ENCODE measurements around the gene TOMM20.
"Not testable (repeated sequence)": the region's sequence is repeated elsewhere in the genome, so short reads cannot be mapped to it uniquely, and the experiment has no call there.

The TOMM20 gene

DNA sequence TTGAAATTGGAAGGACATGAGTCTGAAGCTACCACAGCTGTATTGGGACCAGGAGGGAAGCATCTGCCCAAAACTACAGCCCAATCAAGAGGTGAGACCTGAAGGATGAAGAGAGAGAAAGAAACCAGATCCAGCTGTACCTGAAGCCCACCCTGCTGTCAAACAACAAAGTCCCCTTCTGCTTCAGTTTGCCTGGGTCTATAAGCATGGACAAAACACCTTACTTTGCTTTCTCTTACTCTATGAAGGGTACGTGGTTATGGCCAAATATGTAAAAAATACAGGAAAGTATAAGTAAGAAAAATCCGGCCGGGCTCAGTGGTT lies 26.4 kb downstream of the TOMM20 start:
- DNase-seq (ENCODE audit: low read depth in 2 of 2), result no peak

DNA sequence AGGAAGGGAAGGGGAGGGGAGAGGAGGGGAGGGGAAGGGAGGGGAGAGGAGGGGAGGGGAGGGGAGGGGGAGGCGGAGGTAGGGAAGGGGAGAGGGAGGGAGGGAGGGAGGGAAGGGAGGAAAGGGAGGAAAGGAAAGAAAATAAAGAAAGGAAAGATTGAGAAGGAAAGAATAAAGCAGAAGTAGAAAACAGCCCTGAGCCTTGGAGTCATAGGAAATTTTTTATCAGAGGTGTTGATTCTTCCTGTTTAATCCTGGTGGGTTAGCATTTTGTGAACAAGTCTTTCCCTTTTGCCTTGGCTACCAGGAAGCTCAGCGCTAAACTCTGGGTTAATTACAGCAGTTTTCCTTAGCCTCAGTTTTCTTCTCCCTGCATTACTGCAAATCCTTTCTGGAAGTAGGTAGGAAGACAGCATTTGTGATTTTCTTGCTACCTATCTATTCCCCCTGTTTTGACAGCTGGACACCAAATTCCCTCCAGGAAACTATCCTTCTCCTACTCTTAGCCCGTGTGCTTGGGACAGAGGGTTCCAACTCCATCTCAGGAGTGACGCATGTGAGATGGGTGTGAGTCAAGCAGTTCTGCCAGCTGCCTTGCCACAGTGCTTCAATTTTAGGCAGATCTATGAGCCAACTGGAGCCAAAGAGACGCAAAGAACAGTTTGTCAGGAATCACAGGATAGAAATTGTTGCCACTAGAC lies 26.9 kb downstream of the TOMM20 start:
- no peak for DNase-seq (ENCODE audit: low read depth in 2 of 2)

- no peak for DNase-seq (ENCODE audit: low read depth in 2 of 2)
These were observed 28.4 kb downstream of the TOMM20 start for GRCh38 chr1:235100194-235100772.

DNA sequence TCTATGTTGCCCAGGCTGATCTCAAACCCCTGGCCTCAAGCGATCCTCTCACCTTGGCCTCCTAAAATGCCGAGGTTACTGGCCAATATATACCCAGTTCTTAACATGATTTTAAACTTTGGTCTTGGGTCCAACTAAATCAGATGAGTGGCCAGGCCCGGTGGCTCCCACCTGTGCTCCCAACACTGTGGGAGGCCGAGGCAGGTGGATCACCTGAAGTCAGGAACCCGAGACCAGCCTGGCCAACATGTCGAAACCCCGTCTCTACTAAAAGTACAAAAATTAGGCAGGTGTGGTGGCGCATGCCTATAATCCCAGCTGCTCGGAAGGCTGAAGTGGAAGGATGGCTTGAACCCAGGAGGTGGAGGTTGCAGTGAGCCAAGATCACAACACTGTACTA lies 29.6 kb downstream of the TOMM20 start:
- DNase-seq (ENCODE audit: low read depth in 2 of 2), result no peak

DNA sequence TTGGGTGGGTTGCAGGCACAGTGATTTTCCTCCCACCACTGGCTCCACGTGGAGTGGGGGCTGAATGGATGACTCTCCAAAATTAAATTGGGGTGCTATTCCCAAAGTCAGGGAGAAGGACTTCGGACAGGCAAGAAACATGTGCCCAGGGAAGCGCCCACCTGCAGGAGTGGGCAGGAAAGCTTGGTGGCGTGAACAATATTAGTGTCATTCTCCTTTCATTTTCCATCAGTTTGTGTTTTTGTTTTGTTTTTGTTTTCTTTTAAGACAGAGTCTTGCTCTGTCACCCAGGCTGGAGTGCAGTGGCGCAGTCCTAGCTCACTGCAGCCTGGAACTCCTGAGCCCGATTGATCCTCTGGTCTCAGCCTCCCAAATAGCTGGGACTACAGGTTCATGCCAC lies 30.1 kb downstream of the TOMM20 start:
- DNase-seq (ENCODE audit: low read depth in 2 of 2), result no peak

DNA sequence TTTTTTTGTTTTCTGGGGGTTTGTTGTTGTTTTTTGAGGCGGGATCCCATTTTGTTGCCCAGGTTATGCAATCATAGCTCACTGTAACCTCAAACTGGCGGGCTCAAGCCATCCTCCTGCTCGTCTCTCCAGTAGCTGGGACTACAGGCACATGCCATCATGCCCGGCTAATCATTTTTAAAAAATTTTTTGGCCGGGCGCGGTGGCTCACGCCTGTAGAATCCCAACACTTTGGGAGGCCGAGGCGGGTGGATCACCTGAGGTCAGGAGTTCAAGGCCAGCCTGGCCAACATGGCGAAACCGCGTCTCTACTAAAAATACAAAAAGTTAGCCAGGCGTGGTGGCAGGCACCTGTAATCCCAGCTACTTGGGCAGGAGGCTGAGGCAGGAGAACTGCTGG lies 31.1 kb downstream of the TOMM20 start:
- DNase-seq (ENCODE audit: low read depth in 2 of 2), result not testable (repeated sequence)

DNA sequence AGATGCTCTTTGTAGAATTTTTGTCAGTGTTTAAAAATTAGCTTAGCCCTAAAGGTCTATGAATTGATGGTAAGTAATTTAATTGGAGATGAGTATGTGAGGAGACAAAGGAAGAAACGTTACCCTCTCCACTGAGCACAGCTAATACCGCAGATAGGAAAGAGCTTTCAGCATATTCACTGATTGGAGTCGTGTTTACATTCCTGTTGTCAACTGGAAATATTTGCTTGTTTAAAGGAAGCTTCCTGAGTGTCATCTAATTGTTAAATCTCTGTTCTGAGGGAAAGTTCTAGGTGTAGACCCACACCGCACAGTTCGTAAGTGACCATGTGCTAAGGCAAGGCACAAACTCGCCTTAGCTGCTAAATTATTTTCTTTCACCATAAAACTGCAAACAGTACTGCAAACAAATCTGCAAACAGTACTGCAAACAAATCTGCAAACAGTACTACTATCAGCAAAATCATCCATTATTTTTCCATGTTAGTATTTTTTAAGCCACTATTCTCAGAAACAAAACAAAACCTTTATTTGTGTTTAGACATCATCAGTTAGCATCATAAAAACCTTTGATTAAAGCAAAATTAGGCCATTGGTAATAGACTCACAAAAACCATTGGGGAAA lies 32.6 kb downstream of the TOMM20 start:
- DNase-seq (ENCODE audit: low read depth in 2 of 2), result no peak

DNA sequence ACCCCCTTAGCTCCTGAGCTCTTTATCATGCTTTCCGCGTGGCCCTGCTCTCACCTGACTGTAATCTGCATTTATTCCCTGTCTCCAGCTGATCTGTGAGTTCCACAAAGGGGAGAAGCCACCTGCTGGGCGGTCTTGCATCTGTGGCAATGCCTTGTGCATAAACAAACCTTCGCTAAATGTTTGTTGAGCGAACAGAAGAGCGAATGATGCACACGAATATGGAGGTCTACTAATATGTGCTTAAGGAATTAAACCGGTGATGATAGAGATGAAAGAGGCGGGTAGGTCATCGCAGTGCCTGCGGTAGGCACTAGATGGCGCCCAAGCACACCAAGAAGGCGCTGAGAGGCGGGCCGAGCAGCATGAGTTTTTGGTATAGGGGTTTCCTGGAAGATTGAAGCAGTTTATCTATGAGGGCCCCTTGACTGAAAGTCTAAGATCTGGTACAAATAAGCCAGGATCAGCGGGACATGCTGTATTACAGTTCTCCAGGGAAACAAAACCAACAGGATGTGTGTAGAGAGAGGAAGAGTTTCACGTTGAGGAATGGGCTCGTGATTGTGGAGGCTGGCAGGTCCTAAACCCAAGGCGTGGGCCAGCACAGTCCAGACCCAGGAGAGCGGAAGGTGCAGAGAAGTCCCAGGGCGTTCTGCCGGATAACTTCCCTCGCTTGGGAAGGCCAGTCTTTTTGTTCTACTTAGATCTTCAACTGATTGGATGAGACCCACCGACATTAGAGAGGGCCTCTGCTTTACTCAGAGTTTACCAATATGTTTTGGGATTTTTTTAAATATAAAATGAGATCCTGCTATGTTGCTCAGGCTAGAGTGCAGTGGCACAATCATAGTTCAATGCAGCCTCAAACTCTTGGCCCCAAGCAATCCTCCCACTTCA lies 34.7 kb downstream of the TOMM20 start:
- no peak for DNase-seq (ENCODE audit: low read depth in 2 of 2)

- no peak for DNase-seq (ENCODE audit: low read depth in 2 of 2)
These were observed 35.5 kb downstream of the TOMM20 start for GRCh38 chr1:235093013-235093695.

DNA sequence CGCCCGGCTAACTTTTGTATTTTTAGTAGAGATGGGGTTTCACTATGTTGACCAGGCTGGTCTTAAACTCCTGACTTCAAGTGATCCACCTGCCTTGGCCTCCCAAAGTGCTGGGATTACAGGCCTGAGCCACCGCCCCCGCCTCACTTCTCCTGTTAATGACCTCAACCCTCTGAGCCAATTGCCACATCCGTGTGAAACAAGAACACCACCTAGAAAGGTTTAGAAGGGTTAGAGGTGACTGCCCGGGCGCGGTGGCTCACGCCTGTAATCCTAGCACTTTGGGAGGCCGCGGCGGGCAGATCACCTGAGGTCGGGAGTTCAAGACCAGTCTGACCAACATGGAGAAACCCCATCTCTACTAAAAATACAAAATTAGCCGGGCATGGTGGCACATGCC lies 36.2 kb downstream of the TOMM20 start:
- not testable (repeated sequence) for DNase-seq (ENCODE audit: low read depth in 2 of 2)

- not testable (repeated sequence) for DNase-seq (ENCODE audit: low read depth in 2 of 2)
These were observed 36.6 kb downstream of the TOMM20 start for GRCh38 chr1:235092045-235092406.

DNA sequence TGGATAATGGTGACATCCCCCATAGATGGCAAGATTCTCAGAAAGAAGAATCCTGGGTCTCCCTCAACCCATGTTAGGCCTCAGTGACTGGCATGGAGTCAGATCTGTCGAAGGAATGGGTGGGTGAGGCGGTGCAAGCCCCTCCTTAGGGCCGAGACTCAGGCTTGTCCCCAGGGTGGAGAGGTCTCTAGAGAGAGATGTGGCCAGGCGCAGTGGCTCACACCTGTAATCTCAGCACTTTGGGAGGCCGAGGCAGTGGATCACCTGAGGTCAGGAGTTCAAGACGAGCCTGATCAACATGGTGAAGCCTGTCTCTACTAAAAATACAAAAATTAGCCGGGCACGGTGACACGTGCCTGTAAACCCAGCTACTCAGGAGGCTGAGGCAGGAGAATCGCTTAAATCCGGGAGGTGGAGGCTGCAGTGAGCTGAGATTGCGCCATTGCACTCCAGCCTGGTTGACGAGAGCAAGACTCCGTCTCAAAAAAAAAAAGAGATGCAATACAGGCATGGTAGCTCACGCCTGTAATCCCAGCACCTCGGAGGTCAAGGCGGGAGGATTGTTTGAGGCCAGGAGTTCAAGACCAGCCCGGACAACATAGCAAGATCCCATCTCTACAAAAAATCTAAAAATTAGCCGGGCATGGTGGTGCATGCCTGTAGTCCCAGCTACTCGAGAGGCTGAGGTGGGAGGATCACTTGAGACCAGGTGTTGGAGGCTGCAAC lies 37.2 kb downstream of the TOMM20 start:
- DNase-seq (ENCODE audit: low read depth in 2 of 2), result not testable (repeated sequence)

DNA sequence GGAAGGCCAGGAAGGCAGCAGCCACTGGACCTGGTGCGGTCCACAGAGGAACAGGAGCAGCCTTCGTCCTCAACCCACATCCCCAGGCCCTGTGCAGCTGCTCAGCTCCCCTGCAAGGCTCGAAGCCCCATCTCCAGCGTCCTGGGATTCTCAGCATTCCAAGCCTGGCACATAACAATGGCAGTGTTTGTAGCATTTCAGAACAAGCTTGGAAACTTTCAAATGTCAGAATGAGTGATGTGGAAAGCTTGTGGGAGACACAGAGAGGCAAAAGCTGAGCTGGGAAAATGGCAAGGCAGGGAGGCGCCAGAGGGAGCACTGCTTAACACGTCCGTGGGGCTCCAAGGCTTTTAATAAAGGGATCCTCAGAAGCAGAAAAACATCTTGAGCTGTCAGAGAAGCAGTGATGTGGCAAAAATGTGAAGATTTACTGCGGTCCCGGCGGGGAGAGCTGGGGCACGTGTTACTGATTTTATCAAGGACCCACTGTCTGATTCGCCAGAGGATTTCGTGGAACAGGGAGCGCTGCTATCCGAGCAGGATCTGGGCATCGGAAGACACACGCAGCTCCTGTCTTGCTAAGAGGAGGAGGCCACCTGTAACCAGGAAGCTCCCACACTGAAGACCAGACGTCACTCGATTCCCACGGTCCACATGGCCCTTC lies 38.1 kb downstream of the TOMM20 start:
- no peak for DNase-seq (ENCODE audit: low read depth in 2 of 2)

- no peak for DNase-seq (ENCODE audit: low read depth in 2 of 2)
These were observed 39.7 kb downstream of the TOMM20 start for GRCh38 chr1:235088907-235089306.

- no peak for DNase-seq (ENCODE audit: low read depth in 2 of 2)
These were observed 40.2 kb downstream of the TOMM20 start for GRCh38 chr1:235088430-235088829.

- DNase-seq (ENCODE audit: low read depth in 2 of 2), result no peak
These were observed 40.7 kb downstream of the TOMM20 start for GRCh38 chr1:235087906-235088305.

DNA sequence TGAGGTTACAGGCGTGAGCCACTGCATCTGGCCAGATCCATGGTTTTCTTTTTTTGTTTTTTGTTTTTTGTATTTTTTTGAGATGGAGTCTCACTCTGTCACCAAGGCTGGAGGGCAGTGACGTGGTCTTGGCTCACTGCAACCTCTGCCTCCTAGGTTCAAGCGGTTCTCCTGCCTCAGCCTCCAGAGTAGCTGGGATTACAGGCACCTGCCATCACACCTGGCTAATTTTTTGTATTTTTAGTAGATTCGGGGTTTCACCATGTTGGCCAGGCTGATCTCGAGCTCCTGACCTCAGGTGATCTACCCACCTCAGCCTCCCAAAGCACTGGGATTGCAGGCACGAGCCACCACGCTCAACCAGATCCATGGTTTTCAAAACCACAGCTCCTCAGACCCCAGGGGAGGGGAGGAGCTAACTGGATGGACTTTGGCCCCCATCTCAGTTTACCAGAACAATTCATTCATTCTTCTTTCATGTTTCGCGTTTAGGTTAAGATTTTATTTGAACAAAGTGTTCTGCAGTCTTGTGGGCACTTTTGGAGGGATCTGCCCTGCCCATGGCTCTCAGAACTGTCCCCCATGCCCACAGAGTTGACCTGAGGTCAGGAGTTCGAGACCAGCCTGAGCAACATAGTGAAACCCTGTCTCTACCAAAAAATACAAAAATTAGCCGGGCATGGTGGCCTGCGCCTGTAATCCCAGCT lies 43.1 kb downstream of the TOMM20 start:
- not testable (repeated sequence) for DNase-seq (ENCODE audit: low read depth in 2 of 2)

GRCh38 chr1:235080788-235081187 lies 47.8 kb downstream of the TOMM20 start:
- DNase-seq (ENCODE audit: low read depth in 2 of 2), result not testable (repeated sequence)

- DNase-seq (ENCODE audit: low read depth in 2 of 2), result not testable (repeated sequence)
These were observed 48.4 kb downstream of the TOMM20 start for GRCh38 chr1:235080297-235080657.

Measured in fibroblast of skin of left biceps (primary cell).